K562 (cell line): ENCODE results near the gene KRT75. TPM values are rescaled to one million over a fixed set of nuclear protein-coding genes. Genes with fewer than 3 reads are reported as not detected.

Experiments used
- ATAC-seq: fragments of 200-7000 bp; cut with Tn5 transposase; 3 replicates; pipeline ENCODE4 v1.9.1; 2020; ENCODE audit warnings: moderate library complexity
- BruUV-seq: library from RNA; stranded (reverse); fragments of 400-500 nt; replicated peaks from 2 replicates; lab custom pipeline; 2021; lab: Mats Ljungman, UMichigan
- CTCF ChIA-PET: fragments of 300-600 bp; formaldehyde crosslinking; extraction: SDS; loops from one replicate; lab custom pipeline; 2021; ENCODE audit warnings: low intra/inter-chr PET ratio; lab: Yijun Ruan, JAX
- POLR2A ChIA-PET: fragments of 300-600, 350-650 bp; sonication (Branson Sonifier 250); formaldehyde crosslinking; extraction: SDS; loops from one replicate; lab custom pipeline; 2021; ENCODE audit warnings: antibody characterized with exemption, inconsistent platforms; lab: Yijun Ruan, JAX
- DNase-seq, 4 experiments: peaks; one replicate each; pipeline versions ENCODE4 v3.0.0 to v3.0.0-alpha.2; 2011 to 2018; ENCODE audit warnings: low spot score in 3 of 4, mixed read lengths in 3 of 4; ENCODE audit errors: extremely low read depth in 1 of 4
- FAIRE-seq: peaks from 2 replicates; lab custom pipeline; 2011; peaks lifted over from hg19 to GRCh38; lab: Jason Lieb, UNC
- H2AFZ ChIP-seq: 2 replicates; pipeline ENCODE4 v1.6.0; 2011; ENCODE audit warnings: low read depth, low read length, control low read depth, inconsistent platforms
- H3K27ac ChIP-seq: fragments of 200-600 bp; 3 replicates; pipeline ENCODE4 v1.8.0; 2011; ENCODE audit warnings: low read depth, mild to moderate bottlenecking, control low read depth, inconsistent platforms, low read length, moderate library complexity, mixed read lengths; ENCODE audit errors: extremely low read depth
- H3K27me3 ChIP-seq, 2 experiments: fragments of 300-600 bp in 1 of 2; 2 replicates in 1 of 2; 3 replicates in 1 of 2; pipeline versions ENCODE4 v1.6.0 to v1.8.0; 2011; ENCODE audit warnings: inconsistent platforms in 2 of 2, low read length in 2 of 2, mild to moderate bottlenecking in 1 of 2, mixed read lengths in 1 of 2, moderate library complexity in 1 of 2; ENCODE audit not compliant: control insufficient read depth in 2 of 2, insufficient read depth in 2 of 2
- H3K36me3 ChIP-seq: fragments of 300-600 bp; 3 replicates; pipeline ENCODE4 v1.8.0; 2011; ENCODE audit warnings: mild to moderate bottlenecking, low read length, inconsistent platforms; ENCODE audit not compliant: control insufficient read depth, insufficient read depth
- H3K4me1 ChIP-seq, 2 experiments: fragments of 200-600 bp in 1 of 2; replicated peaks in 1 of 2; 2 replicates in 1 of 2; 3 replicates in 1 of 2; pipeline versions ENCODE4 v1.5.1 to v1.8.0; 2011; ENCODE audit warnings: inconsistent platforms in 2 of 2, low read length in 2 of 2, mild to moderate bottlenecking in 1 of 2, mixed read lengths in 1 of 2, moderate library complexity in 1 of 2; ENCODE audit not compliant: control insufficient read depth in 2 of 2, insufficient read depth in 2 of 2
- H3K4me2 ChIP-seq: 2 replicates; pipeline ENCODE4 v1.6.1; 2011; ENCODE audit warnings: low read length, control low read depth, inconsistent platforms, mixed read lengths; ENCODE audit not compliant: insufficient read depth
- H3K4me3 ChIP-seq: fragments of 200-600 bp; sonication (generic), shearing (Covaris generic); 2 replicates; pipeline ENCODE4 v1.5.1; 2016; ENCODE audit warnings: control low read depth, inconsistent platforms
- H3K79me2 ChIP-seq: fragments of 200-600 bp; 3 replicates; pipeline ENCODE4 v1.8.0; 2011; ENCODE audit warnings: low read length, inconsistent platforms; ENCODE audit not compliant: control insufficient read depth, insufficient read depth
- H3K9ac ChIP-seq, 2 experiments: 2 replicates each; pipeline versions ENCODE4 v1.6.0 to v1.6.1; 2011; ENCODE audit warnings: low read depth in 2 of 2, low read length in 2 of 2, control low read depth in 1 of 2, inconsistent platforms in 1 of 2, mild to moderate bottlenecking in 1 of 2, mixed read lengths in 1 of 2; ENCODE audit not compliant: insufficient read depth in 1 of 2
- H3K9me1 ChIP-seq: one replicate; pipeline ENCODE4 v1.6.0; 2011; ENCODE audit warnings: inconsistent platforms, mild to moderate bottlenecking, low read length, moderate library complexity; ENCODE audit not compliant: control insufficient read depth, insufficient read depth
- H3K9me3 ChIP-seq: replicated peaks from 2 replicates; pipeline ENCODE4 v1.5.1; 2011; ENCODE audit warnings: low read depth, low read length, inconsistent platforms; ENCODE audit not compliant: control insufficient read depth, insufficient read depth
- H4K20me1 ChIP-seq: replicated peaks from 2 replicates; pipeline ENCODE4 v1.6.1; 2011; ENCODE audit warnings: low read length, inconsistent platforms, mixed read lengths; ENCODE audit not compliant: control insufficient read depth, insufficient read depth
- BMI1 ChIP-seq: fragments of 150-350 bp; IDR thresholded peaks from 2 replicates; pipeline ENCODE4 v1.6.1; 2014; ENCODE audit warnings: low read length
- FOXJ3 ChIP-seq: sonication (generic); formaldehyde crosslinking; IDR thresholded peaks from 2 replicates; pipeline ENCODE4 v1.4.0; 2020; ENCODE audit warnings: mild to moderate bottlenecking, missing genetic modification reagents
- GABPA ChIP-seq: fragments of 200-800 bp; sonication (Bioruptor generic); conservative IDR thresholded peaks from 2 replicates; pipeline ENCODE4 v1.6.1; 2016; ENCODE audit warnings: low read depth, missing genetic modification characterization, missing compliant biosample characterization
- MAFF ChIP-seq: IDR thresholded peaks from 2 replicates; pipeline ENCODE4 v1.6.1; 2012; ENCODE audit warnings: low read length, improper control_type of control experiment
- MEF2A ChIP-seq: IDR thresholded peaks from 2 replicates; pipeline ENCODE4 v1.6.1; 2011; ENCODE audit warnings: low read depth, mild to moderate bottlenecking, low read length, moderate library complexity; ENCODE audit not compliant: control insufficient read depth
- MEF2D ChIP-seq: conservative IDR thresholded peaks from 2 replicates; pipeline ENCODE4 v1.6.1; 2016; ENCODE audit warnings: low read depth, missing genetic modification characterization, missing compliant biosample characterization
- SIRT6 ChIP-seq: IDR thresholded peaks from one replicate; pipeline ENCODE4 v1.6.1; 2012; ENCODE audit warnings: low read depth, mild to moderate bottlenecking, control low read depth, inconsistent platforms, low read length, moderate library complexity
- STAT5B ChIP-seq: fragments of 250-450 bp; sonication (Bioruptor Pico); IDR thresholded peaks from 2 replicates; pipeline ENCODE4 v1.8.0; 2021; ENCODE audit warnings: mild to moderate bottlenecking, inconsistent platforms
- ZFP30 ChIP-seq: fragments of 250-450 bp; sonication (Bioruptor Pico); IDR thresholded peaks from 2 replicates; pipeline ENCODE4 v1.8.0; 2022; ENCODE audit warnings: moderate library complexity, mild to moderate bottlenecking, inconsistent platforms, borderline replicate concordance
- ZNF263 ChIP-seq: sonication (generic); formaldehyde crosslinking; IDR thresholded peaks from 2 replicates; pipeline ENCODE4 v1.8.0; 2022; ENCODE audit warnings: mild to moderate bottlenecking, missing genetic modification reagents, borderline replicate concordance
- ZNF609 ChIP-seq: sonication (generic); formaldehyde crosslinking; IDR thresholded peaks from 2 replicates; pipeline ENCODE4 v1.8.1; 2023; ENCODE audit warnings: missing genetic modification reagents, mild to moderate bottlenecking, borderline replicate concordance
- ZNF785 ChIP-seq: fragments of 250-450 bp; sonication (Bioruptor Pico); IDR thresholded peaks from 2 replicates; pipeline ENCODE4 v1.4.0; 2020; ENCODE audit warnings: mild to moderate bottlenecking
- WGBS: fragments of 100-300 bp; shearing (Covaris generic); methylation state at CpG from one replicate; pipeline ENCODE4 v1.1.6; 2016; ENCODE audit warnings: low coverage, mixed read lengths; ENCODE audit not compliant: insufficient coverage; ENCODE audit errors: missing lambda C conversion rate; 5-methylcytosine and 5-hydroxymethylcytosine counted together
- in situ Hi-C: fragments of 300-500 bp; cut with MboI; formaldehyde crosslinking; loops from 4 replicates; pipeline ENCODE4 v1.15.0; 2018; ENCODE audit warnings: inconsistent platforms, mixed read lengths
- intact Hi-C: fragments of 100-400 bp; cut with micrococcal nuclease; formaldehyde crosslinking; loops from 2 replicates; pipeline ENCODE4 v1.14.2; 2022
- polyA plus RNA-seq, 8 experiments: library from polyadenylated mRNA; depleted of rRNA in 4 of 8; stranded (reverse) in 5 of 8; unstranded in 3 of 8; fragments of >200 nt; fragmentation: Nextera tagmentation in 2 of 8; fragmentation: Illumina TruSeq in 1 of 8; extraction: Ambion mirVana in 2 of 8; extraction: Trizol in 1 of 8; gene quantifications; 2 replicates each; pipeline versions ENCODE4 v1.2.1 to v1.2.3, GENCODE V29; 2011 to 2014; ENCODE audit warnings: inconsistent platforms in 1 of 8, missing spikeins in 1 of 8
- total RNA-seq, 7 experiments: library from RNA; depleted of rRNA in 6 of 7; stranded (reverse); fragments of >200 nt in 6 of 7; fragmentation: Illumina TruSeq in 2 of 7; extraction: Trizol in 2 of 7; gene quantifications; 2 replicates each; pipeline versions ENCODE4 v1.2.1 to v1.2.3, GENCODE V29; 2011 to 2021; ENCODE audit warnings: low replicate concordance in 1 of 7

KRT75 gene
- total and polyA plus RNA-seq, 9 of the 15 experiments (the other 6 are each of a cell fraction or from before 2014, with no cell fraction given): not detected

- Histone ChIP-seq H3K4me1 (no peaks in the 10 kb centered on the region), H3K9me1 (no peaks in the 10 kb centered on the region), H3K79me2 (no peaks in the 10 kb centered on the region), H3K4me3 (no peak overlapping the region), H3K27me3 (peaks cover 0 to 67% of the 10 kb centered on the region in 2 experiments; a peak in 3 of 5 replicates), H3K4me2 (no peak overlapping the region), H3K9ac (no peak overlapping the region), H4K20me1 (no peaks in the 10 kb centered on the region), H2AFZ (no peak overlapping the region), H3K27ac (no peak overlapping the region), H3K36me3 (no peaks in the 10 kb centered on the region), H3K9me3 (no peaks in the 10 kb centered on the region)
- POLR2A ChIA-PET: interaction anchor here (0.6 kb wide), 1 partner anchor 25 kb away, joined by 4 read pairs; no protein-coding TSS in a partner anchor
- CTCF ChIA-PET: no interaction called here
- FAIRE-seq (no peak), ATAC-seq (no peak), DNase-seq (no peak)
- 0% methylated on average over 5 of the region's 5 CpGs for WGBS
- intact Hi-C loops: no loop called here
- no TSS peak for BruUV-seq
- in situ Hi-C loops: no loop called here
- peak; percentile 52; the same call in 1 of the 2 replicates for TF ChIP-seq ZNF263 (CRISPR knock-in tag)
- TF ChIP-seq ZNF785 (CRISPR knock-in tag): no peak
- TF ChIP-seq, all 486 proteins: peak for 1
Measured at GRCh38 chr12:52401526-52401925, 32.6 kb downstream of the KRT75 start.

GRCh38 chr12:52400906-52401305 is 33.3 kb downstream of the KRT75 start:
- no TSS peak for BruUV-seq
- in situ Hi-C loops: no loop called here
- Histone ChIP-seq H3K36me3 (no peaks in the 10 kb centered on the region), H3K9me3 (no peaks in the 10 kb centered on the region), H3K27ac (no peak overlapping the region), H2AFZ (no peak overlapping the region), H3K4me3 (no peak overlapping the region), H3K79me2 (no peaks in the 10 kb centered on the region), H3K9me1 (no peaks in the 10 kb centered on the region), H3K9ac (no peak overlapping the region), H4K20me1 (no peaks in the 10 kb centered on the region), H3K4me1 (no peaks in the 10 kb centered on the region), H3K27me3 (peaks cover 0 to 62% of the 10 kb centered on the region in 2 experiments; a peak in 3 of 5 replicates), H3K4me2 (no peak overlapping the region)
- DNase-seq (no peak), FAIRE-seq (no peak), ATAC-seq (no peak)
- ChIA-PET CTCF (no interaction called here), POLR2A (interaction anchor here (0.7 kb wide), 1 partner anchor 16 kb away, joined by 4 read pairs; the partner anchor contains the start of gene KRT84)
- 4% methylated on average over 9 of the region's 9 CpGs for WGBS
- intact Hi-C loops: no loop called here
- TF ChIP-seq GABPA (no peak), MAFF (no peak), MEF2D (tag) (no peak), BMI1 (no peak), ZNF609 (CRISPR knock-in tag) (no peak), STAT5B (CRISPR knock-in tag) (no peak), SIRT6 (no peak), ZFP30 (no peak), MEF2A (no peak), FOXJ3 (CRISPR knock-in tag) (no peak)
